ENCODE data around the gene NCK1.
"Not testable (repeated sequence)": the region's sequence is repeated elsewhere in the genome, so short reads cannot be mapped to it uniquely, and the experiment has no call there.

Gene NCK1

DNA sequence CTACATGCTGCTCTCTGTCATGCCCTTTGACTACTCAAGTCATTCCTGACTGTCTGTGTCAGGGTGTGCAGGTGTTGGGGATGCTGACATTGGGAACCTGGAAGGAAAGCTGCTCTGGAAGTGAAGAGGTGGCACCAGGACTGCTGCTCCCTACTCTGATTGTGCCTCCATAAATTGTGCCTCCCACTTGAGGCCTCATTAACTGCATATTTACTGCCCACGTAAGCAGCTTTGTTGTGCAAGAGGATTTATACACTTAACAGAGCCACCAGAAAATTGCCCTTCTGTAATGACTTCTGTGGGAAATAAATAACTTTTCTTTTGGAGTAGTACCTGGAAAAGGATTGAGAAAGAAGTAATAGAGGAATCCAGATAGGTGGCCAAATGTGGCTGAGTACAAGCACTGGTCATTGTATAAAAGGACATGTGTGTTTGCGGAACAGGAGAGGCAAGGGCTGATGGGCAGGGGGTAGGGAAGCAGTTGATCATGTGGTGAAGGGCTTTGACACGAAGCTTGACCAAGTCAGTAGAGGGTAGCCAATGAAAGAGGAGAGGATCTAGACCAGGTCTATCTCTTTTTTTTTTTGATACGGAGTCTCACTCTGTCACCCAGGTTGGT, 120.6 kb downstream of the NCK1 start:
- Histone ChIP-seq H3K9me3 (ENCODE audit: control insufficient read depth, insufficient read depth, low read length) (no peaks in the 10 kb centered on the region), H3K9ac (ENCODE audit: low read depth, low read length) (no peak overlapping the region), H3K36me3 (ENCODE audit: control insufficient read depth, insufficient read depth, low read length) (no peaks in the 10 kb centered on the region), H3K4me3 (ENCODE audit: low read depth, low read length) (no peak overlapping the region), H3K27me3 (ENCODE audit: control insufficient read depth, insufficient read depth, low read length) (no peaks in the 10 kb centered on the region), H3K4me1 (ENCODE audit: control insufficient read depth, insufficient read depth, low read length) (no peaks in the 10 kb centered on the region)

DNA sequence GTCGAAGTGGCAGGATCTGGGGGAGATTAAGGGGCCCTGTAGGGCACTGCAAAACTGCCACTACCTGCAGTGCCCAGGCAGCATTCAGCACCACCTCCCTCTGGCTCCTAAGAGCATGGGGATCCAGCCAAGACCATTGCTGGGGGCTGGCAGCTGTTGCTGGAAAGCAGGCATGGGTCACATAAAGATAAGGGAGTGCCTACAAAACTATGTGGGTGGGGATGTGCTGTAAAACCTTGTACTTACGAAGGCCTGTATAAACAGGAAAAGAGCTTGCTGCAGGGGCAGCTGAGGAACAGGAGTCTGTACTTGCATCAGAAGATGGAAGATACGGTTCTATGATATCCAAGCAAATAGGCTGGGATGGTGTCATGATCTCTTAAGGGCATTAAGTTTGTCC, 122.8 kb downstream of the NCK1 start:
- Histone ChIP-seq H3K36me3 (ENCODE audit: control insufficient read depth, insufficient read depth, low read length) (no peaks in the 10 kb centered on the region), H3K9ac (ENCODE audit: low read depth, low read length) (no peak overlapping the region), H3K9me3 (ENCODE audit: control insufficient read depth, insufficient read depth, low read length) (peaks cover 3% of the 10 kb centered on the region), H3K4me1 (ENCODE audit: control insufficient read depth, insufficient read depth, low read length) (no peaks in the 10 kb centered on the region), H3K4me3 (ENCODE audit: low read depth, low read length) (no peak overlapping the region), H3K27me3 (ENCODE audit: control insufficient read depth, insufficient read depth, low read length) (no peaks in the 10 kb centered on the region)

- not testable (repeated sequence) for H3K9me3 ChIP-seq (ENCODE audit: control insufficient read depth, insufficient read depth, low read length); H3K4me1 ChIP-seq (ENCODE audit: control insufficient read depth, insufficient read depth, low read length); H3K4me3 ChIP-seq (ENCODE audit: low read depth, low read length); H3K9ac ChIP-seq (ENCODE audit: low read depth, low read length); H3K36me3 ChIP-seq (ENCODE audit: control insufficient read depth, insufficient read depth, low read length); H3K27me3 ChIP-seq (ENCODE audit: control insufficient read depth, insufficient read depth, low read length)
These were observed 125.5 kb downstream of the NCK1 start for GRCh38 chr3:136987398-136987980.

- Histone ChIP-seq H3K27me3 (ENCODE audit: control insufficient read depth, insufficient read depth, low read length) (no peaks in the 10 kb centered on the region), H3K9ac (ENCODE audit: low read depth, low read length) (no peak overlapping the region), H3K36me3 (ENCODE audit: control insufficient read depth, insufficient read depth, low read length) (no peaks in the 10 kb centered on the region), H3K9me3 (ENCODE audit: control insufficient read depth, insufficient read depth, low read length) (peaks cover 3% of the 10 kb centered on the region), H3K4me1 (ENCODE audit: control insufficient read depth, insufficient read depth, low read length) (no peaks in the 10 kb centered on the region), H3K4me3 (ENCODE audit: low read depth, low read length) (no peak overlapping the region)
These were observed 126.6 kb downstream of the NCK1 start for GRCh38 chr3:136988651-136989050.

DNA sequence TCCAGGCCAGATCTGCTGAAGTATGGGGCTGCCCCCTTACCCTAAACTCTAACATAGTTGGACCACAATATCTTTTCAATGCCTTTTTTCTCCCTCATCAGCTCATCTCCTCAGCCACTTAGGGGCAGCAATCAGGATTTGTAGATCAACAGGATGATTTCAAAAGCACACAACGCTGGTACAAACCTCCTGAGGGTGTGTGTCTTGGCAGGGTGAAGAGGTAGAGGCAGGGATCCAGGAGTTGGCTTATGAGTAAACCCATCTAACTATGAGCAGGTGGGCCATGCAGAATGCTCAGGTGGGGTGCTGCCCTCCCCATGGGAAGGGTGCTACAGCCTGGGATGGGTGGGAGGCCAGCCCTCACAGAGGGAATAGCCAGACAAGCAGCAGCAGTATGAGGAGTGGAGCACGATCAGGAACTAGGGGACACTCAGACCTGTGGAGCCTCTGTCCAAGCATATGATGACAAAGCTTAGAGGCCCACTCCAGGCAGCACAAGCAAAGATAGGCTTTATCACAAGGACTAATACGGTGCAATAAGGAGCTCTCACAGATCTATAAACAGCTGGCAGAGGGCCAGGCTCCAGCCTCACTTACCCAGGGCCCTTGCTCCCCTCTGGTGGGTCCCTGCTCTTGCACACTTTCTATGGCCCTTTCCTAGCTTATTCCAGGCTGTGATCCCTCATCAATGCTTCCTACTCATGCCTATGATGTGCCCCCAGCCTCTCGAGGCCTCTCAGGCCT, 127.9 kb downstream of the NCK1 start:
- Histone ChIP-seq H3K27me3 (ENCODE audit: control insufficient read depth, insufficient read depth, low read length) (no peaks in the 10 kb centered on the region), H3K9ac (ENCODE audit: low read depth, low read length) (no peak overlapping the region), H3K4me1 (ENCODE audit: control insufficient read depth, insufficient read depth, low read length) (no peaks in the 10 kb centered on the region), H3K36me3 (ENCODE audit: control insufficient read depth, insufficient read depth, low read length) (no peaks in the 10 kb centered on the region), H3K9me3 (ENCODE audit: control insufficient read depth, insufficient read depth, low read length) (peaks cover 3% of the 10 kb centered on the region), H3K4me3 (ENCODE audit: low read depth, low read length) (no peak overlapping the region)

GRCh38 chr3:136990826-136991225, 128.8 kb downstream of the NCK1 start:
- Histone ChIP-seq H3K4me3 (ENCODE audit: low read depth, low read length) (no peak overlapping the region), H3K27me3 (ENCODE audit: control insufficient read depth, insufficient read depth, low read length) (no peaks in the 10 kb centered on the region), H3K9me3 (ENCODE audit: control insufficient read depth, insufficient read depth, low read length) (peaks cover 3% of the 10 kb centered on the region), H3K9ac (ENCODE audit: low read depth, low read length) (no peak overlapping the region), H3K36me3 (ENCODE audit: control insufficient read depth, insufficient read depth, low read length) (no peaks in the 10 kb centered on the region), H3K4me1 (ENCODE audit: control insufficient read depth, insufficient read depth, low read length) (no peaks in the 10 kb centered on the region)

DNA sequence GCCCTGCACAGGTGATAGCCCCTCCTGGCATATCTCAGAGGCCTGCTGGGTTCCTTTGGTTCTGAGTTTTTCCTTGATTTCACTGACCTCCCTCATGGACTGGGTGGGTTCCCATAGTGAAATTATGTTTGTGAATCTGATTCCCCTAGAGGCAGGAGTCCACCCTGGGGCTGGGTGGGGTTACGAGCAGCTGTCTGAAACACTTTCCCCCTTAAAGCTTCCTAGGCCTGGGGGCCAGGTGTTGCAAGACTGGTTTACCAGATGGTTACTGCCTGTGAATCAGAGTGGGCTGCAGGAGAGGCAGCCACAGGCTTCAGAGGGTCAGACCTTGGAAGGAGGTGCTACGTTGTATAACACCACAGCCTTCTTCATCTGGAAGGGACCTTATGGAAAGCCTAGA, 130.1 kb downstream of the NCK1 start:
- H3K9me3 ChIP-seq (ENCODE audit: control insufficient read depth, insufficient read depth, low read length), result peaks cover 3% of the 10 kb centered on the region
- H3K4me3 ChIP-seq (ENCODE audit: low read depth, low read length), result no peak overlapping the region

GRCh38 chr3:136994772-136995516, 132.9 kb downstream of the NCK1 start:
- Histone ChIP-seq H3K9me3 (ENCODE audit: control insufficient read depth, insufficient read depth, low read length) (no peaks in the 10 kb centered on the region), H3K9ac (ENCODE audit: low read depth, low read length) (no peak overlapping the region), H3K27me3 (ENCODE audit: control insufficient read depth, insufficient read depth, low read length) (no peaks in the 10 kb centered on the region), H3K4me1 (ENCODE audit: control insufficient read depth, insufficient read depth, low read length) (no peaks in the 10 kb centered on the region), H3K36me3 (ENCODE audit: control insufficient read depth, insufficient read depth, low read length) (no peaks in the 10 kb centered on the region), H3K4me3 (ENCODE audit: low read depth, low read length) (no peak overlapping the region)

More for the DNA sequence above, 130.1 kb downstream of the NCK1 start:
- Histone ChIP-seq H3K9ac (ENCODE audit: low read depth, low read length) (no peak overlapping the region), H3K4me1 (ENCODE audit: control insufficient read depth, insufficient read depth, low read length) (no peaks in the 10 kb centered on the region), H3K27me3 (ENCODE audit: control insufficient read depth, insufficient read depth, low read length) (no peaks in the 10 kb centered on the region), H3K36me3 (ENCODE audit: control insufficient read depth, insufficient read depth, low read length) (no peaks in the 10 kb centered on the region)

GRCh38 chr3:136995652-136996051, 133.6 kb downstream of the NCK1 start:
- Histone ChIP-seq H3K4me3 (ENCODE audit: low read depth, low read length) (no peak overlapping the region), H3K9ac (ENCODE audit: low read depth, low read length) (no peak overlapping the region), H3K36me3 (ENCODE audit: control insufficient read depth, insufficient read depth, low read length) (no peaks in the 10 kb centered on the region), H3K4me1 (ENCODE audit: control insufficient read depth, insufficient read depth, low read length) (no peaks in the 10 kb centered on the region), H3K9me3 (ENCODE audit: control insufficient read depth, insufficient read depth, low read length) (no peaks in the 10 kb centered on the region), H3K27me3 (ENCODE audit: control insufficient read depth, insufficient read depth, low read length) (no peaks in the 10 kb centered on the region)
